ENCODE data around the gene DMAC2. TPM values are rescaled to one million over a fixed set of nuclear protein-coding genes. Genes with fewer than 3 reads are reported as not detected.

DMAC2 gene
- total RNA-seq, 2 donors from 2014 or later = 21.7 to 27.9 TPM

DNA sequence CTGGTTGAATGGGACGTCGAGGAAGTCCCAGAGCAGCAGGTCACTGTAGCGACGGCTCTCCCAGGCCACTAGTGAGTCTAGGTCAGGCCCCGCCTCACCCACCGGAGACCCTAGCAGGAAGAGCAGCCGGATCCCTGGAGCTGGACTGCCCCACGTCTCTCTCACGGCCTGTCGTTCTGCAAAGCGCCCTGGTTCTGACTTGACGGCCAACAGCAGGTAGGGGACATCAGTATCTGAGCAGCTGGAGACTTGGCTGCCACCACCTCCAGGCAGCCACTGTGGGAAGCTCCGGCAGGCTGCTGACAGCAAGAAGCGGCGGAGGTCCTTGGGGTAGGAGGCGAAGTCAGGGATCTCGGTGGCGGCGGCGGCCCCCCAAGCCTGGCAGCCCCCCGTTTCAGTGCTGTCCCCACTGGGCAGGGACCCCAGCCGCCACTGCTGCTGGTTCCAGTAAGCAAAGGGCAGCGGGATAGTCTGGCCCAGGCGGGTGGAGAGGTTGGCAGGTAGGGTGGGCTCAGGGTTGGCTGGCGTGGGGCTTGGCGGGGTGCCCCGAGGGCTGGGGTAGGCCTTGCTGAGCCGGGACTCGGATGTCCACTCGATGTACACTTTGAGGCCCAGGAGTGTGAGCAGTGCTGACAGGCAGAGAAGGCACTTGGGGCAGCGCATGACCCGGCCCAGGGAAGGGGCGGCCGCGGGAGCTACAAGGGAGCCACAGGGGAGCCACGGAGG lies 13.4 kb downstream of the DMAC2 start:
- Histone ChIP-seq H3K36me3 (peaks cover 18% of the 10 kb centered on the region), H3K4me3 (peak overlapping the region; percentile 90), H3K27me3 (replicated peaks; ENCODE audit: insufficient read depth) (no peaks in the 10 kb centered on the region), H3K4me1 (ENCODE audit: control insufficient read depth in 1 of 2, low read depth in 2 of 2) (peaks cover 13 to 30% of the 10 kb centered on the region in 2 donors), H3K27ac (peak overlapping the region; percentile 66 to 77), H3K9me3 (no peaks in the 10 kb centered on the region)
- DNase-seq (ENCODE audit: low spot score) (no peak), ATAC-seq (ENCODE audit: insufficient number of reproducible peaks, low FRiP score, low read depth) (no peak)
- TF ChIP-seq, protein P1, sequence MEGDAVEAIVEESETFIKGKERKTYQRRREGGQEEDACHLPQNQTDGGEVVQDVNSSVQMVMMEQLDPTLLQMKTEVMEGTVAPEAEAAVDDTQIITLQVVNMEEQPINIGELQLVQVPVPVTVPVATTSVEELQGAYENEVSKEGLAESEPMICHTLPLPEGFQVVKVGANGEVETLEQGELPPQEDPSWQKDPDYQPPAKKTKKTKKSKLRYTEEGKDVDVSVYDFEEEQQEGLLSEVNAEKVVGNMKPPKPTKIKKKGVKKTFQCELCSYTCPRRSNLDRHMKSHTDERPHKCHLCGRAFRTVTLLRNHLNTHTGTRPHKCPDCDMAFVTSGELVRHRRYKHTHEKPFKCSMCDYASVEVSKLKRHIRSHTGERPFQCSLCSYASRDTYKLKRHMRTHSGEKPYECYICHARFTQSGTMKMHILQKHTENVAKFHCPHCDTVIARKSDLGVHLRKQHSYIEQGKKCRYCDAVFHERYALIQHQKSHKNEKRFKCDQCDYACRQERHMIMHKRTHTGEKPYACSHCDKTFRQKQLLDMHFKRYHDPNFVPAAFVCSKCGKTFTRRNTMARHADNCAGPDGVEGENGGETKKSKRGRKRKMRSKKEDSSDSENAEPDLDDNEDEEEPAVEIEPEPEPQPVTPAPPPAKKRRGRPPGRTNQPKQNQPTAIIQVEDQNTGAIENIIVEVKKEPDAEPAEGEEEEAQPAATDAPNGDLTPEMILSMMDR (IDR thresholded peaks at IDR 0.05) = no peak

DNA sequence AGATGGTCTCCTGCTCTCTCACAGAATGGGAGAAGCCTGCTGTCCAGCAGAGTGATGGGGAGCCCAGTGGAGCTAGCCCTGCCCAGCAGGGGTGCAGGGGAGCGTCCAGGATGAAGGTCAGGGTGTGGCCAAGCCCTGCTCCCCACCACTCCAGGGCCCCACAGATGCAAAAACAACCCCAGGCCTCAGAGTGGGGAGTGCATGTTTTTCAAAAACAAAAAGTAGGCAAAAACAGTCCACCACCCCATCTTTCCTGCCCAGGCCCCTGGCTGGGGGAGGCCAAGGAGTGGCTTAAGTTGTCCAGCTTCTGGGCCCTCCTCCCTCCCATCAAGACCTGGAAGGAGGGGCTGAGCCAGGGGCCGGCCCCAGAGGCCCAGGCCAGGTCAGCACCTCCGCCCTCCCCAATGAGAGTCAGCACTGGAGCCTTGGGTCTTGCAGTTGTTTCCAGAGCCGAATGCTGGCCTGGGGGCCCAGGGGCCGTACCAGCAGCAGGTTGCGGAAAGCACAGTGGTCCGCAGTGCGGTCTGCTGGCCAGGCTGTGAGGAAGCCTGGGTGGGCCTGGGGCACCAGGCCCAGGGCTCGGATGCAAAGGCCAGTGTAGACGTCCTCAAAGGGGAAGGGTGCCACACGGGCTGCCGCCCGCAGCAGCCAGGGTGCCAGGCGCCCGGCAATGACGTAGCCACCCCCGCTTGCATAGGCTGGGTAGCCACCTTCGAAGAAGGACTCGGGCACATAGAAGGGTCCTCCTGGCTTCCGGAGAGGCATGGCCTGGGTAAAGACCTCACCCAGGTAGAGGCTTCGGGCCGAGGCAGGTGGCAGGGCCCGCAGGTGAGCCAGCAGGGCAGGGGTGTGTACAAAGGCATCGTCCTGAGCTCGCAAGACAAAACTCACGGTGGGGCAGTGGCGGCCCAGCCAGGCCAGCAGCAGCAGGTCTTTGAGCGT lies 14.3 kb downstream of the DMAC2 start:
- Histone ChIP-seq H3K4me3 (no peak overlapping the region), H3K27ac (no peak overlapping the region), H3K9me3 (no peaks in the 10 kb centered on the region), H3K27me3 (replicated peaks; ENCODE audit: insufficient read depth) (no peaks in the 10 kb centered on the region), H3K4me1 (ENCODE audit: control insufficient read depth in 1 of 2, low read depth in 2 of 2) (peaks cover 13 to 30% of the 10 kb centered on the region in 2 donors), H3K36me3 (peaks cover 27% of the 10 kb centered on the region)
- ATAC-seq (ENCODE audit: insufficient number of reproducible peaks, low FRiP score, low read depth) = no peak
- TF ChIP-seq, protein P1 (IDR thresholded peaks at IDR 0.05) = no peak
- DNase-seq (ENCODE audit: low spot score) = no peak

DNA sequence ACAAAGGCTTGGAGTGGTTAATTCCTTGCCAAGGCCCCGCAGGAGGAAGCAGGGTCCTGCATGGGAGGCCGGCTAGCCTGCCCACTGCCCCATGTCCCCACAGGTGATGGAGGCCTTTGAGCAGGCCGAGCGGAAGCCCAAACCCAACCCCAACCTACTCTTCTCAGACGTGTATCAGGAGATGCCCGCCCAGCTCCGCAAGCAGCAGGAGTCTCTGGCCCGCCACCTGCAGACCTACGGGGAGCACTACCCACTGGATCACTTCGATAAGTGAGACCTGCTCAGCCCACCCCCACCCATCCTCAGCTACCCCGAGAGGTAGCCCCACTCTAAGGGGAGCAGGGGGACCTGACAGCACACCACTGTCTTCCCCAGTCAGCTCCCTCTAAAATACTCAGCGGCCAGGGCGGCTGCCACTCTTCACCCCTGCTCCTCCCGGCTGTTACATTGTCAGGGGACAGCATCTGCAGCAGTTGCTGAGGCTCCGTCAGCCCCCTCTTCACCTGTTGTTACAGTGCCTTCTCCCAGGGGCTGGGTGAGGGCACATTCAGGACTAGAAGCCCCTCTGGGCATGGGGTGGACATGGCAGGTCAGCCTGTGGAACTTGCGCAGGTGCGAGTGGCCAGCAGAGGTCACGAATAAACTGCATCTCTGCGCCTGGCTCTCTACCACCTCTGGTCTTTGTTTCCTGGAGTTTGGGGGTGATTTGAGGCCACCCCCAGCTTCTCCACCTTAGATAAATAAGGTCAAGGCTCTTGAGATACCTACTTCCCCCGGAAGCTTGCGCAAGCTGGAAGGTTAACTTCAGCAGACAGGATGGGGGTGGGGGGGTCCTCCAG lies 15.2 kb downstream of the DMAC2 start:
- H3K27ac ChIP-seq = no peak overlapping the region
- H3K9me3 ChIP-seq = no peaks in the 10 kb centered on the region
- TF ChIP-seq, protein P1 (IDR thresholded peaks at IDR 0.05) = no peak
- no peak for DNase-seq (ENCODE audit: low spot score)
- peaks cover 34% of the 10 kb centered on the region for H3K36me3 ChIP-seq
- no peak for ATAC-seq (ENCODE audit: insufficient number of reproducible peaks, low FRiP score, low read depth)
- H3K27me3 ChIP-seq (replicated peaks; ENCODE audit: insufficient read depth) = no peaks in the 10 kb centered on the region
- peaks cover 13 to 30% of the 10 kb centered on the region in 2 donors for H3K4me1 ChIP-seq (ENCODE audit: control insufficient read depth in 1 of 2, low read depth in 2 of 2)
- no peak overlapping the region for H3K4me3 ChIP-seq

DNA sequence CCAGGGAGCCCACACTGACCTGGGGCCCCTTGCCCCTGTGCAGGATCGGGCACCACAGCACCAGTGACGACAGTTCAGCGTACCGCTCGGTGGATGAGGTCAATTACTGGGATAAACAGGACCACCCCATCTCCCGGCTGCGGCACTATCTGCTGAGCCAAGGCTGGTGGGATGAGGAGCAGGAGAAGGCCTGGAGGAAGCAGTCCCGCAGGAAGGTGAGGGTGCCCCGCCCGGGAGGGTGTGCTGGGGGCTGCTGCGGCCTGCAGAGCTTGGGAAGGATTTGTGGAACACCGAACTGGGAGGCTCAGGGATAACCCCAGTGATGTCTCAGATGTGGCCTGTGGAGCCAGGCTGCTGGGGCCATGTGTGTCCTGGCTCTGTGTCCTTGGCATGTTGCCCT lies 16.8 kb downstream of the DMAC2 start:
- Histone ChIP-seq H3K36me3 (peaks cover 43% of the 10 kb centered on the region), H3K9me3 (no peaks in the 10 kb centered on the region), H3K4me3 (no peak overlapping the region), H3K27me3 (replicated peaks; ENCODE audit: insufficient read depth) (no peaks in the 10 kb centered on the region), H3K27ac (no peak overlapping the region), H3K4me1 (ENCODE audit: control insufficient read depth in 1 of 2, low read depth in 2 of 2) (peaks cover 5 to 22% of the 10 kb centered on the region in 2 donors)
- ATAC-seq (ENCODE audit: insufficient number of reproducible peaks, low FRiP score, low read depth) (no peak), DNase-seq (ENCODE audit: low spot score) (no peak)
- TF ChIP-seq, protein P1 (IDR thresholded peaks at IDR 0.05) = no peak

All from thoracic aorta (tissue), 2 donors.